Right lung (tissue), 5 donors: ENCODE data around the gene ZNF746. TPM values are rescaled to one million over a fixed set of nuclear protein-coding genes. Genes with fewer than 3 reads are reported as not detected.
"Not testable (repeated sequence)": the region's sequence is repeated elsewhere in the genome, so short reads cannot be mapped to it uniquely, and the experiment has no call there.

Experiments
- DNase-seq, 2 donors: peaks; one replicate each; pipeline ENCODE4 v3.0.0-alpha.2; 2013
- polyA plus RNA-seq, 5 donors: library from polyadenylated mRNA; unstranded; fragments of 120-200 nt; gene quantifications; one replicate each; pipeline versions ENCODE4 v1.2.1 to v1.2.3, GENCODE V29; 2013; ENCODE audit warnings: inconsistent platforms in 1 of 5, low replicate concordance in 1 of 5; ENCODE audit not compliant: insufficient read length in 5 of 5, insufficient read depth in 1 of 5

ZNF746 gene
- polyA plus RNA-seq, 5 donors: 10.5 to 19.5 (median 13.4) TPM

- DNase-seq: no peak
Observed at GRCh38 chr7:149459540-149460452, 37.8 kb downstream of the ZNF746 start.

- DNase-seq: no peak
Observed at GRCh38 chr7:149459201-149459539, 38.4 kb downstream of the ZNF746 start.

- DNase-seq: no peak
Observed at GRCh38 chr7:149458235-149458634, 39.4 kb downstream of the ZNF746 start.

GRCh38 chr7:149457766-149458165, 39.8 kb downstream of the ZNF746 start:
- no peak for DNase-seq

GRCh38 chr7:149456506-149457421, 40.8 kb downstream of the ZNF746 start:
- no peak for DNase-seq

GRCh38 chr7:149455175-149455950, 42.2 kb downstream of the ZNF746 start:
- DNase-seq: no peak

GRCh38 chr7:149454750-149455149, 42.9 kb downstream of the ZNF746 start:
- DNase-seq: no peak

- DNase-seq: no peak
Observed at GRCh38 chr7:149454006-149454405, 43.6 kb downstream of the ZNF746 start.

- DNase-seq: no peak
Observed at GRCh38 chr7:149450821-149451220, 46.8 kb downstream of the ZNF746 start.

GRCh38 chr7:149449897-149450296, 47.7 kb downstream of the ZNF746 start:
- no peak for DNase-seq

GRCh38 chr7:149448961-149449360, 48.6 kb downstream of the ZNF746 start:
- DNase-seq: no peak

- not testable (repeated sequence) for DNase-seq
Observed at GRCh38 chr7:149446026-149446425, 51.6 kb downstream of the ZNF746 start.

- DNase-seq: no peak
Observed at GRCh38 chr7:149444287-149444686, 53.3 kb downstream of the ZNF746 start.

GRCh38 chr7:149443523-149443922, 54.1 kb downstream of the ZNF746 start:
- DNase-seq: no peak

GRCh38 chr7:149442924-149443323, 54.7 kb downstream of the ZNF746 start:
- DNase-seq: no peak

GRCh38 chr7:149440222-149440621, 57.4 kb downstream of the ZNF746 start:
- no peak for DNase-seq

GRCh38 chr7:149436358-149436757, 61.3 kb downstream of the ZNF746 start:
- DNase-seq: no peak

GRCh38 chr7:149433124-149433523, 64.5 kb downstream of the ZNF746 start:
- DNase-seq: no peak

GRCh38 chr7:149432121-149432691, 65.4 kb downstream of the ZNF746 start:
- DNase-seq: no peak

GRCh38 chr7:149431486-149432120, 66.0 kb downstream of the ZNF746 start:
- DNase-seq: no peak

GRCh38 chr7:149430192-149430591, 67.4 kb downstream of the ZNF746 start:
- DNase-seq: no peak
